Activated CD4-positive, alpha-beta T cell treated with anti-CD3 and anti-CD28 coated beads, Interleukin-2, amount 10 ng/mL, durations not matched to agents 24 days and 14 days (primary cell): ENCODE data around the gene RASAL3. TPM values are rescaled to one million over a fixed set of nuclear protein-coding genes. Genes with fewer than 3 reads are reported as not detected.
A peak's percentile ranks its signal among the peaks of the same experiment; 100 is the strongest.
"Not testable (repeated sequence)": the region's sequence is repeated elsewhere in the genome, so short reads cannot be mapped to it uniquely, and the experiment has no call there.

Source experiments
- DNase-seq: peaks from one replicate; pipeline ENCODE4 v3.0.0; 2022
- H3K27ac Mint-ChIP-seq: one replicate; pipeline ENCODE4 v1.8.0; 2022; ENCODE audit warnings: mild to moderate bottlenecking, mixed read lengths
- H3K27me3 Mint-ChIP-seq: one replicate; pipeline ENCODE4 v1.8.0; 2022; ENCODE audit warnings: mixed read lengths
- H3K36me3 Mint-ChIP-seq: one replicate; pipeline ENCODE4 v1.8.0; 2022; ENCODE audit warnings: low read depth, mild to moderate bottlenecking, mixed read lengths
- H3K4me1 Mint-ChIP-seq: one replicate; pipeline ENCODE4 v1.8.0; 2021; ENCODE audit warnings: mixed read lengths
- H3K4me3 Mint-ChIP-seq: one replicate; pipeline ENCODE4 v1.8.0; 2022; ENCODE audit warnings: mild to moderate bottlenecking, moderate library complexity, mixed read lengths
- H3K9me3 Mint-ChIP-seq: one replicate; pipeline ENCODE4 v1.8.0; 2021; ENCODE audit warnings: mixed read lengths
- intact Hi-C: fragments of 100-400 bp; cut with micrococcal nuclease; formaldehyde crosslinking; loops from one replicate; pipeline ENCODE4 v1.15.1; 2023
- total RNA-seq: library from RNA; stranded (reverse); gene quantifications from 2 replicates; pipeline ENCODE4 v1.2.3, GENCODE V29; 2022

RASAL3 gene
- total RNA-seq, 1 donor from 2014 or later, result 114 TPM

DNA sequence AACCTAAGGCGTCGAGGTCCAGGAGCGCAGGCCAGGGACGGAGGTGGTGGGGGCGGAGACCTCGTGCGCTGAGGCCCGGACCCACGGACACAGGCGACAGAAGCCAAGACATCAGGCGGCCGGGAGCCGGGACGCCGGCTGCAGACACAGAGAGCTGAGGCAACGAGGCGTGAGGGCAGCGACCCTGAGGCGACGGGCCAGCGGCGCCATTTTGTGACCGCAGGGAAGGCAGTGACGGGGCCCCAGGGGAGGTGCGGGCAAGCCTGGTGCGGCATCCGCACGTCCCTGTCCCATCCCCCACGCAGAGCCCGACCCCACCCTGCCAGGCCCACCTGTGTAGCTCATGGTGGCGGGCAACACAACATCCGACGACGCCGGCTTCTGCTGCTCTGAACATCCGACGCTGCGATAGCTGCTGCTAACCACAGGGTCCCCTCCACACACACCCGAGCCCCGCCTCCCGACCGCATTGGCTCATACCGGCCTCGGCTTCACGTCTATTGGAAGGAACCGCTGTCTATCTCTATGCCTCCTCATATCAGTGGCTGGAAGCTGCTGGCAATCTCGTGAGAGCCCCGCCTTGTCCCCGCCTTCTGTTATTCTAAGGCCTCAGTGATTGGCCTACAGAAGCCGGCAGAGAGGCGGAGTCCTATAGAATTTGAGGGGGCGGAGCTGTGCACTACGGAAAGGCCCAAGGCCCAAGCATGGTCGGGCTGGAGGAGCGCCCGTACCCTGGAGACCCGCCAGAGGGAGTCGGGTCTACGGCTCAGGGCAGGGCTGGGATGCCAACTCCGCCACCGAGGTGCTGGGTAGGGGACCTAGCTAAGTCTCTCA lies 45.5 kb downstream of the RASAL3 start, which contains the start of gene AKAP8L:
Gene AKAP8L (minus strand): TSS at position 410 of the 834 bp plus-strand sequence. CDS start 65 bp downstream, at position 345.
- intact Hi-C loops, result loop anchor here (1.0 to 5.0 kb wide), 6 partner anchors 14 to 241 kb away; partner anchors contain the start of gene AKAP8
- Mint-ChIP-seq H3K36me3 (peaks cover 35% of the 10 kb centered on the region), H3K27me3 (no peaks in the 10 kb centered on the region), H3K4me3 (peak within 1 kb of the TSS; percentile 100), H3K27ac (peak within 1 kb of the TSS; percentile 100), H3K4me1 (peaks cover 33% of the 10 kb centered on the region), H3K9me3 (no peaks in the 10 kb centered on the region)
- peak; percentile 100 for DNase-seq

DNA sequence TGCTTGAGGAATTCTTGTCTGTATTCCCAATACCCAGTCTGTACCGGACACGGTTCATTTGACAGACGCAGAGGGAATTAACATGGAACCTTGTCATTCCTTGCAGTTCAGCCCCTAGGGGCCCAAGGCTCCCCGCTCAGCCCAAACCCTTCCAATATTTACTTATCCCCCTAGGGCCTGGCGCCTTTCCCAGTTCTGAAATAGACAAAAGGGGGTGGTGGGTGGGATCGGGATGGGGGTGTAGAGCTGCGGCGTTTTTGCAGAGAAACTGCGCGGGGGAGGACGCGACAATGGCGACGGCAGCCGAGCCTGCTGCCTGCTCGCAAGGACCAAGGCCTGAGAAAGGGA lies 46.1 kb downstream of the RASAL3 start:
- H3K9me3 Mint-ChIP-seq, result no peaks in the 10 kb centered on the region
- DNase-seq, result no peak
- H3K4me3 Mint-ChIP-seq, result peak overlapping the region; percentile 100
- H3K4me1 Mint-ChIP-seq, result peaks cover 36% of the 10 kb centered on the region
- no peaks in the 10 kb centered on the region for H3K27me3 Mint-ChIP-seq
- intact Hi-C loops, result loop anchor here (5.0 kb wide), 2 partner anchors 126 to 241 kb away; no protein-coding TSS in a partner anchor
- peak overlapping the region; percentile 100 for H3K27ac Mint-ChIP-seq
- H3K36me3 Mint-ChIP-seq, result peaks cover 32% of the 10 kb centered on the region

DNA sequence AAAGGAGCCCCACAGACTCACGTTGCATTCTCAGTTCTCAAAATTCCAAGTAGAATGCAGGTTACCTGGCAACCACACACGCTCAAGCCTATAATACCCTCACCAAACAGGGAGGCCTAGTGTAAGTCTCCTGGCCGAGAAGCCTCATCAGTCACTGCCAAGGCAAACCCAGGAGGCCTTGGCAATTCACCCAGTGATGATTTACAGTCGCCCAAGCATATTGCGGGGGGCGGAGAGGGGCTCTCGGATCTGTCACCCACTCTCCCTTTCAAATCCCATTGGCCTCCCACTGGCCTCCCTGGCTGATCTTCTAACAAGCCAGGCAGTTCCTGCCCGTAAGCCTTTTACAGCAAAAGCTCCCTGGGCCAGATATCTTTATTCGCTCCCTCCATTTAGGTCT lies 46.6 kb downstream of the RASAL3 start:
- DNase-seq, result no peak
- peak overlapping the region; percentile 100 for H3K27ac Mint-ChIP-seq
- no peaks in the 10 kb centered on the region for H3K9me3 Mint-ChIP-seq
- intact Hi-C loops, result loop anchor here (5.0 kb wide), 2 partner anchors 125 to 240 kb away; no protein-coding TSS in a partner anchor
- peak overlapping the region; percentile 100 for H3K4me3 Mint-ChIP-seq
- H3K36me3 Mint-ChIP-seq, result peaks cover 27% of the 10 kb centered on the region
- no peaks in the 10 kb centered on the region for H3K27me3 Mint-ChIP-seq
- H3K4me1 Mint-ChIP-seq, result peaks cover 39% of the 10 kb centered on the region

DNA sequence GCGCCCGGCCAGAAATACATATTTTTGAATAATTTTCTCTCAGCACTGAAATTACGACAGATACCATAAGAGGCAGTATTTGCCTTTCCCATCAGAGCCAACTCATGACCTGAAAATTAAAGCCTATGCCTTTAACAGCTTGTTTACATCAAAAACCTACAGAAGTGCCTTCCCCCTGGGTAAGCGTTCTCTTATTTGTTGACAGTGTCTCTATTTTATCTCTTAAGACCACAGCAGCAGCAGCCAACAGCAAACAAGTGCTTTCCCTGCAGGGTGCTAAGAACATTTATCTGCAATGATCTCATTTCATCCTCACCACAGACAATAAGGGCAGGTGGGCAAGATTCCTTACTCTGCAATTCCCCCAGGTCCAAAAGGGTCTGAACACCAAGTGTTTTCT lies 51.5 kb downstream of the RASAL3 start:
- peaks cover 16% of the 10 kb centered on the region for H3K36me3 Mint-ChIP-seq
- H3K9me3 Mint-ChIP-seq, result no peaks in the 10 kb centered on the region
- intact Hi-C loops, result no loop called here
- H3K4me1 Mint-ChIP-seq, result peaks cover 29% of the 10 kb centered on the region
- H3K27me3 Mint-ChIP-seq, result no peaks in the 10 kb centered on the region
- no peak overlapping the region for H3K27ac Mint-ChIP-seq
- no peak overlapping the region for H3K4me3 Mint-ChIP-seq
- DNase-seq, result no peak

DNA sequence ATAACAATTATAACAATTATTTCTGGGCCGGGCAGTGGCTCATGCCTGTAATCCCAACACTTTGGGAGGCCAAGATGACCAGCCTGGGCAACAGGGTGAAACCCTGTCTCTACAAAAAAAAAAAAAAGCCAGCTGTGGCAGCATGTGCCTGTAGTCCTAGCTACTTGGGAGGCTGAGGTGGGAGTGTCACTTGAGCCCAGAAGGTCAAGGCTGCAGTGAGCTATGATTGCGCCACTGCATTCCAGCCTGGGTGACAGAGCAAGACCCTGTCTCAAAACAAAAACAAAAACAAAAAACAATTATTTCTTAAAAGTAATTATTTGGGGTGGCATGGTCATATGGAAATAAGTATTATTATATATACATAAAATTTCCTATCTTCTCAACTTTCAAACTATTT lies 53.0 kb downstream of the RASAL3 start:
- not testable (repeated sequence) for H3K27ac Mint-ChIP-seq

DNA sequence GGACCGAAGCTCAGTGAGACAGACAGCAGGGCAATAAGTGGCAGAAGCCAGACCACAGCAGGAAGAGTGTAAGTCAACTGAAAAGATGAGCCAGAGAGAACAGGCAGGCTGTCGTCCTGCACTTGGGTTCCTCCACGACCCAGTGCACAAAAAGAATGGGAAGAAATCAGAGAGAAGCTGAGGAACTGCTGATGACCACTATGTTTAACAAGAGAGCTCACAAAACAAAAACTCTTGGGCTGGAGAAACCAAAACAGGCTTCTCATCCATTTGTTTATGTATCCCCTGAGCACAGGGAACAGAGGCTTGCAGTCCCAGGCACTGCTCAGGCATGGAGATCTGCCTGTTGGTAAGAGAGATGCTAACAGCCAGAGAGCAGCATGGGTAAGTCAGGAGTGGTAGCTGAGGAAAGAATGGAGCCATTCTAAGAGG lies 59.5 kb downstream of the RASAL3 start:
- no peaks in the 10 kb centered on the region for H3K27me3 Mint-ChIP-seq
- H3K9me3 Mint-ChIP-seq, result no peaks in the 10 kb centered on the region
- no peak overlapping the region for H3K4me3 Mint-ChIP-seq
- H3K4me1 Mint-ChIP-seq, result peaks cover 10% of the 10 kb centered on the region
- peak overlapping the region; percentile 64 for H3K27ac Mint-ChIP-seq
- intact Hi-C loops, result no loop called here
- DNase-seq, result no peak
- H3K36me3 Mint-ChIP-seq, result peaks cover 28% of the 10 kb centered on the region

More for the DNA sequence above, 53.0 kb downstream of the RASAL3 start:
- H3K27me3 Mint-ChIP-seq, H3K9me3 Mint-ChIP-seq, H3K4me3 Mint-ChIP-seq, intact Hi-C loops, DNase-seq: not testable (repeated sequence)
- Mint-ChIP-seq H3K36me3 (peaks cover 12% of the 10 kb centered on the region), H3K4me1 (peaks cover 15% of the 10 kb centered on the region)

DNA sequence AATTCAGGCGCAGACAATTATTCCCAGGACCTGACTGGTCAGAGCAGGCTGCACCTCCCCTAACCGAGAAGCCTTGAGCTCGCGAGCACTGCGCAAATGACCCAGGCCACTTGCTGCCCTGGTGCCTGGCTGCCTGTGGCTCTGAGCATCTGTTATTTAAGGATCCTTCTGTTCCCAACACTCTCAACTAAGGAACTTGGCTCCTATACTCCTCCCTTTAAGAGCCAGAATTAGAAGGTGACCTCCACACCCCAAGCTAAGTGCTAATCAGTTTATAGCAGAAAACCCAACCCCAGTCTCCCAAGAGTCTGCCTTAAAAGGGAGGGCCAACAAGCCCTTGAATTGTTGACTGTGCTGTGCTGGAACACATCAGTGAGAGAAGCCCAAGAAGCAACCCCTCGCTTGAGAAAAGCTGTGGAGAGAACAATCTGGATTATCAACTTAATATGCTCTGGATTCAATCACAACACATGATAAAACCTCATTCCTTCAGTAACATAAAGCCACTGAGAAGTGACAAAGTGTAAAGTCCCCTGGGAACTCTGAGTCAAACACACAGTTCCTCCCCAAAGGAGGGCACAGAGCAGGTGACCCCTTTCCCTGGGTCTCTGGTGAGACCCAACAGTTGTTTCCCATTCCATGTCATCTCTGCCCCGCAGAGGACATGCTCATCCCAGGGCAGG lies 60.1 kb downstream of the RASAL3 start:
- Mint-ChIP-seq H3K36me3 (peaks cover 28% of the 10 kb centered on the region), H3K27me3 (no peaks in the 10 kb centered on the region)

DNA sequence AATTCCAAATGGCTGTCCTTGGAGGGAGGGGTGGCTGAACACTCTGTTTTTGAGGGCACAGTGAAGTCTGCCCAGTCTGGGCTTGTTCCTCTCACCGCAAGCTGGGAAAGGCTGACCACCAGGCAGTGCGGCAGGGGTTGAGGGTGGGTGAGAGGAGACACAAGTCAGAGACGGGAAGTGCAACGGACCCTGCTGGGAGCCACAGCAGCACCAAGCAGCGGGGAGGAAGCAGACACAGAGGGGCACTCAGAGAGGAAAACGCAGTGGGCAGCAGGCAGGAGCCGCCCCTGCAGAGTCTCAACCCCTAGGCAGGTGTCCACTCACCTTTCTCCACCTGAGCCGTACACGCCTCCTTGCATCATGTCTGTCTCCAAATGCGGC lies 61.2 kb downstream of the RASAL3 start:
- no peak overlapping the region for H3K27ac Mint-ChIP-seq
- H3K9me3 Mint-ChIP-seq, result no peaks in the 10 kb centered on the region
- intact Hi-C loops, result no loop called here
- H3K4me3 Mint-ChIP-seq, result no peak overlapping the region
- no peak for DNase-seq
- no peaks in the 10 kb centered on the region for H3K27me3 Mint-ChIP-seq
- peaks cover 29% of the 10 kb centered on the region for H3K36me3 Mint-ChIP-seq
- H3K4me1 Mint-ChIP-seq, result peaks cover 8% of the 10 kb centered on the region

More for the DNA sequence above, 60.1 kb downstream of the RASAL3 start:
- Mint-ChIP-seq H3K9me3 (no peaks in the 10 kb centered on the region), H3K27ac (peak overlapping the region; percentile 64), H3K4me3 (no peak overlapping the region), H3K4me1 (peaks cover 10% of the 10 kb centered on the region)
- no peak for DNase-seq
- intact Hi-C loops, result no loop called here

DNA sequence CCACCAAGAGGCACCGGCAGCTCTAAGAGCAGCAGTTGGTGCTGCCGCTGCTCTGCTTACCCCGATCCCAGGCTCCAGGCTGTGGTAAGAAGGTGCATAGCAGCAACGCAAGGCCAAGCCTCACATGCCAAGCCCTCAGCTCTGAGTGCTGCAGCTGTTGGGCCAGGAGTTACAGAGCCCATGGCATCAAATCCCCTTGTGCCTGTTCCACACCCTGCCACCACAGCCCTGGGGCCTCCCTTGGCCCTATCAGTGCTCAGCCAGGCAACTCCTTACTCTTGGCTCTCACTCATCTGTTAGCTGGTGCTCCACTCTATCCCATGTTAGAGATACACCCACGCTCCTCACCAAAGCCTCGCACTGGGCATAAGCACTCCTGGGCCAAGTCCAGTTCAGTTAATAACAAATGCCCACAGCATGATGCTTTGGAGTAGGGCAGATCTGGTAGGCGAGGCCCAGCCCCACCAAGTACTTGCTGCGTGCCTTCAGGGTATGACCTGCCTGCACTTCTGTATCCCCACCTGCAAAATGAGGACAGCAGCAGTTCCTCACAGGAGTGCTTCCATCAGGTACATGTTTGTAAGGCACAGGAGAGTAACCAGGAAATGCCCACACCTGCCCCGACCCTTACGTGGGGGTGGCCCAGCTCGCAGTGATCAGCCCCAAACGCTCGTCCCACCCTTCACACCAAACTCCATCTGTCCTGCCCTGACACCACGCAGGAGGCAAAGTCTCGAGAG lies 61.8 kb downstream of the RASAL3 start:
- Mint-ChIP-seq H3K4me3 (no peak overlapping the region), H3K36me3 (peaks cover 34% of the 10 kb centered on the region), H3K4me1 (peaks cover 8% of the 10 kb centered on the region), H3K27me3 (no peaks in the 10 kb centered on the region), H3K9me3 (no peaks in the 10 kb centered on the region), H3K27ac (no peak overlapping the region)
- intact Hi-C loops, result no loop called here
- DNase-seq, result no peak

Other genes starting within 250 kb of the RASAL3 start
- 0.09 and 0.16 TPM in 2 replicates for gene EPHX3, start 232.1 kb downstream of the RASAL3 start, total RNA-seq
- 109 TPM in 2 replicates for gene BRD4, start 132.0 kb downstream of the RASAL3 start, total RNA-seq
- gene AKAP8, start 84.8 kb downstream of the RASAL3 start, total RNA-seq, result 55.4 and 56.2 TPM in 2 replicates
- gene AKAP8L, start 45.6 kb downstream of the RASAL3 start, total RNA-seq, result 76.8 and 80.1 TPM in 2 replicates
- 36.3 and 36.5 TPM in 2 replicates for gene WIZ, start 14.6 kb downstream of the RASAL3 start, total RNA-seq
- gene PGLYRP2, start 15.0 kb upstream of the RASAL3 start, total RNA-seq, result not detected in 2 replicates
- gene CYP4F22, start 44.0 kb upstream of the RASAL3 start, total RNA-seq, result 0.09 and 0.12 TPM in 2 replicates
- not detected in 2 replicates for gene CYP4F8, start 150.7 kb upstream of the RASAL3 start, total RNA-seq
- gene CYP4F3, start 176.4 kb upstream of the RASAL3 start, total RNA-seq, result 0.09 TPM in 1 of 2 replicates, not detected in the other
- not detected in 2 replicates for gene CYP4F12, start 208.5 kb upstream of the RASAL3 start, total RNA-seq